ENCODE data around the gene COLEC11. TPM values are rescaled to one million over a fixed set of nuclear protein-coding genes. Genes with fewer than 3 reads are reported as not detected.
A peak's percentile ranks its signal among the peaks of the same experiment; 100 is the strongest.
"Not testable (repeated sequence)": the region's sequence is repeated elsewhere in the genome, so short reads cannot be mapped to it uniquely, and the experiment has no call there.

The COLEC11 gene
- total RNA-seq, 1 experiment from 2014 or later: 2.1 TPM

GRCh38 chr2:3633982-3634595, 39.2 kb downstream of the COLEC11 start:
- in situ Hi-C loops (cut with HindIII; ENCODE audit: low sequenced_read_pairs): no loop called here
- peak; percentile 13 for DNase-seq (ENCODE audit: low spot score)

DNA sequence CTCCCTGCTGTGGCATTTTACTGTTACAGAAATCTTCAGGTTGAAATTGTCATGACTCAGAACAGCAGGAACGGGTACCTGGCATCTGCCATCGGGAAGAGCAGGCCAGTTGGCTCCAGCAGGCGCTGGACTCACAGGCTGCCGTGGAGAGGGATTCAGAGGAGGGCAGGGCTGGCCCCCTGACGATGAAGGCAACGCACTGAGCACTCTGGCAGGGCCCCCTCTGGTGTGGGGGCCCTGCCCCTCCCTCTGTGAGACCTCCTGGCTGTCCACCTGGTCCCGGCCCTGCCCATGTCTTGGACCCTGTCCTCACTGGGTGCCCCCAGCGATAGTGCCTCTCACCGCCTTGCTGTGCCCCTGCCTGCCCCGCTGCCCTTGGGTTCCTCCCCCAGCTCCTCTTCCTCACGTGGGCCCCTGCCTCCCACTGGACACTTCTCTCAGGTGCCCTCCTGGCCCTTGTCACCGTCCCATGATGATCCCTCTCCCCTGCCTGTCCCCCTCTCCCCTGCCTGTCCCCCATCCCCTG, 39.7 kb downstream of the COLEC11 start:
- in situ Hi-C loops (cut with HindIII; ENCODE audit: low sequenced_read_pairs): no loop called here
- DNase-seq (ENCODE audit: low spot score): peak; percentile 88

- no peak for DNase-seq (ENCODE audit: low spot score)
Measured at GRCh38 chr2:3635171-3635974, 40.5 kb downstream of the COLEC11 start.

GRCh38 chr2:3635975-3636327, 41.0 kb downstream of the COLEC11 start:
- in situ Hi-C loops (cut with HindIII; ENCODE audit: low sequenced_read_pairs): not testable (repeated sequence)
- peak; percentile 73 for DNase-seq (ENCODE audit: low spot score)

More at GRCh38 chr2:3635171-3635974, 40.5 kb downstream of the COLEC11 start:
- in situ Hi-C loops (cut with HindIII; ENCODE audit: low sequenced_read_pairs): no loop called here

DNA sequence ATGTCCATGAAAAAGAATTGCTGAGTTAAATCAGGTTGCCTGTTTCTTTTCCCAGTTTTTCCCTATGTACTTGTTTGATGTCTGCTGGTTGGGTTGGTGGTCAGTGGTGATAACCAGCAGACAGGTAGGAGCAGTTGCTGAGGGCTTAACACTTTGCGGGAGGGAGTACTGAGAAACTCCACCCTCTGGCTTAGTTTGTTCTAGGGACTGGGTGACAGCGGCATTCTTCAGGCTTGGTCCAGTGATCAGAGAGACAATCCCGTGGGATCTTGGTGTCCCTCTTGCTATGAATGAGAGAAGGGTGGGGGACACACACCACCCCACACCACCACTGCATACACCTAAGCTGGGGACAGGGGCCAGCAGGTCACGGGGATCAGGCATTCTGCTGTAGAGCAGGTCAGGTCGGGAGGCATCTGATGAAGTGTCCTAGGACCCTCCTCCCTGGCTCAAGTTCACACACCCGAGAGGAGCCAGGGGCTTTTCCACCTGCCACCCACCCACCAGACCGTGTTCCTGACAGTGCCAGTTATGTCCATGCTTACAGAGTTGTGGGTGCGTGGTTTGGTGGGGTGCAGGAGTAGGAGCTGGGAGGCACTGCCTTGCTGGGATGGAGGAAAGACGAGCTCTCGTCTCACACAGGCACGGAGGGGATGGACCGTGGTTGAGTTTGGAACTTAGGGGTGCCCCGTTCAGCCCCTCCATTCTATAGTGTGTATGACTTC, 41.8 kb downstream of the COLEC11 start:
- no peak for DNase-seq (ENCODE audit: low spot score)
- in situ Hi-C loops (cut with HindIII; ENCODE audit: low sequenced_read_pairs): no loop called here

GRCh38 chr2:3637311-3637675, 42.4 kb downstream of the COLEC11 start:
- DNase-seq (ENCODE audit: low spot score): no peak
- in situ Hi-C loops (cut with HindIII; ENCODE audit: low sequenced_read_pairs): no loop called here

DNA sequence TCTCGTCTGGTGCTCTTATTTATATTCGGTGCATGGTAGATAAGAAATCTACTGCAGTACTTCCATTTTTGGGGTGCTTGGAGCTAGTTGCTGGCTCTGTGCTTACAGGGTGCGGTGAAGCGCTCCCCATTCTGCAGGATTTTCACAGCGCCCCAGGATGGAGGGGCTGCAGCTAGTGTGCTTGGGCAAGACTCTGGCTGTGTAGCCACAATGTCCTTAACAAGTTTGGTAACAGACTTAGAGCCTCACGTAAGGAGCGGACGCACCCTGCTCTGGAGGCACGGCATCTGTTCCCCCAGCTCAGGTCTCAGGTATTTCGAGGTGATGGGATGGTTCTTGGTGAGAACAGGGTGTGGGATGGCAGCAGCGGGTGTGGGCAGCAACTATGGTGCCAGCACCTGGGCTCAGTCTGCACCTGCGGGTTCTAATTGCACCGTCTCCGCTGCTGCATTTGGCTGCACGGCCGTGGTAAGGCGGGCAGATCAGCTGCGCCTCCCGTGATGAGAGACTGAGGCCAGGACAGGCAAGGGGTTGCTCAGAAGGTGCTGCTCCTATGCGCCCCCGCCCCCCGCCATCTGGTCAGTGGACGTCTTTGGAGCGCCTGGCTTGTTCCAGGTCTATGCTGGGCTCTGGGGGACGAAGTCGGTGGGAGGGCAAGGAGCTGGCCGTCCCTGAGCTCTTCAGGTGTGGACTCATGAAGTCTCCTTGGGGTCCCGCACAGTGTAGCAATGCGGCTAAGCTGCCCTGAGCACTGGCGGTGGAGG, 43.0 kb downstream of the COLEC11 start:
- in situ Hi-C loops (cut with HindIII; ENCODE audit: low sequenced_read_pairs): no loop called here
- no peak for DNase-seq (ENCODE audit: low spot score)

- in situ Hi-C loops (cut with HindIII; ENCODE audit: low sequenced_read_pairs): no loop called here
- DNase-seq (ENCODE audit: low spot score): no peak
Measured at GRCh38 chr2:3638456-3638810, 43.5 kb downstream of the COLEC11 start.

DNA sequence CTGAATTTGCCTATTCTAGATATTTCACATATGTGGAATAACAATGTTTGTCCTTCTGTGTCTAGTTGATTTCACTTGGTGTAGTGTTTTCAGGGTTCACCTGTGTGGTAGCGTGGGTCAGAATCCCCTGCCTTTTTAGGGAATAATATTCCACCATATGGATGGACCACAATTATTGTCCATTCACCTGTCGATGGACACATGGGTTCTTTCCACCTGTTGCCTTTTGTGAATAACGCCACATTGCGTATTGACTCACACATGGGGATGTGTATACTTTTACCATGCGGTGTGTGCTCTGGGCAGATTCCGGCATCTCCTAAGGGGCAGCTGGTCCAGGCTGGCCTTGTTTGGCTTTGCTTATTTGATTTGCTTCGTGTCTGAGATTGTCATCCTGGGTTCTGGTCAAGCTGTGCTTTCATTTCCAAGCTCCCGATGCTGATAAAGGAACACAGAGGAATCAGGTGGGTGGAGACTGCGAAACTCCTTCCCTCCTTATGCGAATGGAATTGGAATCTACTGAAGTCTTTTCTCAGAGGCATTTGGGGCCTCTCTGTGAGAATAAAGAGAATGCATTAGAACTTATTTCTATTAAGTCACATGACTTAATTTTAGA, 44.2 kb downstream of the COLEC11 start:
- in situ Hi-C loops (cut with HindIII; ENCODE audit: low sequenced_read_pairs): no loop called here
- no peak for DNase-seq (ENCODE audit: low spot score)

DNA sequence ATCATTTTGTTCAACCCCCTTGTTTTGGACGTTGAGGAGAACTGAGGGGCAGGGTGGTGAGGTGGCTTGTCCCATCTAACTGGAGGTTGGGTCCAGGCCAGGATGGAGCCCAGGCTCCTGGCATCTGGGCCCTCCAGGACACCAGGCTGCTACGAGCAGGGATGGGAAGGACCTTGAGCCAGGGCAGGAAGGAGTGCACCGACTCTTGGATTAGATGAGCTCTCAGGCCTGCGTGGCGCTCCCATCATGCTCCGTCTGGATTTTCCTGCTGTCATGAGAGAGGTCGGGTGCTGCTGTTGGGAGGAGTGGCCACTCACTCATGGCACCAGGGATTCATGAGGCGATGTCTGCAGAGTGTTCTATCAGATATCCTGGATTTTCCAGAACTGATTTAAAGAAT, 44.7 kb downstream of the COLEC11 start:
- no peak for DNase-seq (ENCODE audit: low spot score)
- in situ Hi-C loops (cut with HindIII; ENCODE audit: low sequenced_read_pairs): no loop called here

- in situ Hi-C loops (cut with HindIII; ENCODE audit: low sequenced_read_pairs): no loop called here
Measured at GRCh38 chr2:3641181-3641580, 46.3 kb downstream of the COLEC11 start.

DNA sequence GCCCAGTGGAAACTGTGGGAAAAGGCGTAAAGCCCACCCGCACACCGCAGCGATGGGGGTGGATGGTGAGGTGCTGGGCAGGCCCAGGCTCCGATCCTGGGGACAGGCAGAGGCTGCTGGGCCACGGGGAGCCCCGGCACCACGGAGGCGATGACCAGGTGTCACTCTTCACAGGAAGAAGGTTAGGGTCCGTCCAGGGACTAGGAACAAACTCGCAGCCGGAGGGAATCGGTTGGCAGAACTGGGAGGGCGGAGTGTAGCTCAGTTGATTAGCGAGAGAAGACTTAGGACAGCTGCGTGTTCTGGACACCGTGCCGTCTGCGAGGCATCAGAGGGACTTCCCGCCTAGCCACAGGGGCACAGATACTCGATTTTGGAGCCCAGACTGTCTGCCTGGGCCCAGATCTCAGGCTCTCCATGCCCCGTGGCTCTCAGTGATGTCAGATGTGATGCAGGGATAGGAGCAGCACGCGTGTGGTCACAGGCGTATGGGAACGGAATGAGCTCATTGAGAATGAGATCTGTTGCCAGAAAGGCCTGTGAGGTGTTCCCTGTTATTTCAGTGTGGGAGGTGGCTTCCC, 47.0 kb downstream of the COLEC11 start:
- no peak for DNase-seq (ENCODE audit: low spot score)
- in situ Hi-C loops (cut with HindIII; ENCODE audit: low sequenced_read_pairs): no loop called here

More at GRCh38 chr2:3641181-3641580, 46.3 kb downstream of the COLEC11 start:
- no peak for DNase-seq (ENCODE audit: low spot score)

- DNase-seq (ENCODE audit: low spot score): no peak
- in situ Hi-C loops (cut with HindIII; ENCODE audit: low sequenced_read_pairs): no loop called here
Measured at GRCh38 chr2:3642521-3643215, 47.8 kb downstream of the COLEC11 start.

- in situ Hi-C loops (cut with HindIII; ENCODE audit: low sequenced_read_pairs): no loop called here
Measured at GRCh38 chr2:3643371-3644245, 48.7 kb downstream of the COLEC11 start.

GRCh38 chr2:3644246-3644525, 49.3 kb downstream of the COLEC11 start:
- in situ Hi-C loops (cut with HindIII; ENCODE audit: low sequenced_read_pairs): no loop called here

More at GRCh38 chr2:3643371-3644245, 48.7 kb downstream of the COLEC11 start:
- no peak for DNase-seq (ENCODE audit: low spot score)

DNA sequence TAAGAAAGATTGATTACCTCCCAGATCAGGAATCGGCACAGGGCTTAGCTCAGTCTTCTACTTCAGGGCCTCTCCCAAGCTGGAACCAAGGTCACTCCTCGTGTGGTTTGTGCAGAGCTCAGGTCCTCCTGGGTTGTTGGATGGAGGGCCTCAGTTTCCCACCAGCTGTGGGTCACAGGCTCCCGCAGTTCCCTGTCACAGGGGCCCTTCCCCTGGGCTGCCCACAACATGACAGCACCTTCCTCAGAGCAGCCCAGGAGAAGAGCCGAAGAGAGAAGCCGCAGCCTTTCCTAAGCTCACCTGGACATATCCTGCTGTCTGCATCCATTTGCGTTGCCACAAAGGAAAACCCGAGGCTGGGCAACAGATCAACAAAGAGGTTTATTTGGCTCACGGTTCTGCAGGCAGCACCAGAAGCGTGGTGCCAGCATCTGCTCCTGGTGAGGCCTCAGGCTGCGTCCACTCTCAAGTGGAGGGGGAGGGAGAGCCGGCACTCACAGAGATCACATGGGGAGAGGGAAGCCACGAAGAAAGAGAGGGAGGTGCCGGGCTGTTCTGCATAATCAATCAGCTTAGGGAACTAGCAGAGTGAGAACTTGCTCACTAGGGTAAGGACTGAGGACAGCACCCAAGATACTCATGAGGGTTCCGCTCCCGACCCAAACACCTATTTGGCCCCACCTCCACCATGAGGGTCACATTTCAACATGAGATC, 50.1 kb downstream of the COLEC11 start:
- in situ Hi-C loops (cut with HindIII; ENCODE audit: low sequenced_read_pairs): no loop called here
- no peak for DNase-seq (ENCODE audit: low spot score)

More at GRCh38 chr2:3644246-3644525, 49.3 kb downstream of the COLEC11 start:
- no peak for DNase-seq (ENCODE audit: low spot score)

Measured in G401 (cell line).